Measurements from ENCODE around the gene REV3L. TPM values are rescaled to one million over a fixed set of nuclear protein-coding genes. Genes with fewer than 3 reads are reported as not detected.
"Not testable (repeated sequence)": the region's sequence is repeated elsewhere in the genome, so short reads cannot be mapped to it uniquely, and the experiment has no call there.

Gene REV3L
- total RNA-seq, 1 experiment from 2014 or later, result 31.9 TPM

- DNase-seq (ENCODE audit: low read depth), result no peak
Observed at GRCh38 chr6:111379831-111380230, 103.2 kb downstream of the REV3L start.

GRCh38 chr6:111379302-111379701, 103.7 kb downstream of the REV3L start:
- DNase-seq (ENCODE audit: low read depth), result no peak

- DNase-seq (ENCODE audit: low read depth), result peak; percentile 15
Observed at GRCh38 chr6:111377558-111378120, 105.4 kb downstream of the REV3L start.

- no peak for DNase-seq (ENCODE audit: low read depth)
Observed at GRCh38 chr6:111367393-111368088, 115.5 kb downstream of the REV3L start.

GRCh38 chr6:111361648-111362047, 121.4 kb downstream of the REV3L start:
- peak; percentile 49 for DNase-seq (ENCODE audit: low read depth)

GRCh38 chr6:111358454-111358853, 124.6 kb downstream of the REV3L start:
- no peak for DNase-seq (ENCODE audit: low read depth)

- peak; percentile 8 for DNase-seq (ENCODE audit: low read depth)
Observed at GRCh38 chr6:111357705-111358104, 125.3 kb downstream of the REV3L start.

- no peak for DNase-seq (ENCODE audit: low read depth)
Observed at GRCh38 chr6:111356551-111356950, 126.5 kb downstream of the REV3L start.

- no peak for DNase-seq (ENCODE audit: low read depth)
Observed at GRCh38 chr6:111354758-111355555, 128.1 kb downstream of the REV3L start.

GRCh38 chr6:111353912-111354462, 129.0 kb downstream of the REV3L start:
- peak; percentile 10 for DNase-seq (ENCODE audit: low read depth)

- DNase-seq (ENCODE audit: low read depth), result no peak
Observed at GRCh38 chr6:111347589-111347988, 135.4 kb downstream of the REV3L start.

GRCh38 chr6:111342913-111343312, 140.1 kb downstream of the REV3L start:
- peak; percentile 8 for DNase-seq (ENCODE audit: low read depth)

- DNase-seq (ENCODE audit: low read depth), result no peak
Observed at GRCh38 chr6:111339294-111339693, 143.7 kb downstream of the REV3L start.

GRCh38 chr6:111338843-111339242, 144.2 kb downstream of the REV3L start:
- DNase-seq (ENCODE audit: low read depth), result no peak

GRCh38 chr6:111337829-111338236, 145.2 kb downstream of the REV3L start:
- no peak for DNase-seq (ENCODE audit: low read depth)

- DNase-seq (ENCODE audit: low read depth), result no peak
Observed at GRCh38 chr6:111329882-111330633, 153.0 kb downstream of the REV3L start.

GRCh38 chr6:111326563-111326962, 156.5 kb downstream of the REV3L start:
- no peak for DNase-seq (ENCODE audit: low read depth)

GRCh38 chr6:111322145-111322544, 160.9 kb downstream of the REV3L start:
- DNase-seq (ENCODE audit: low read depth), result no peak

- DNase-seq (ENCODE audit: low read depth), result not testable (repeated sequence)
Observed at GRCh38 chr6:111307950-111308349, 175.1 kb downstream of the REV3L start.

- no peak for DNase-seq (ENCODE audit: low read depth)
Observed at GRCh38 chr6:111307275-111307858, 175.7 kb downstream of the REV3L start.

Data from LHCN-M2 (cell line).